CD4-positive, alpha-beta T cell treated with Interleukin-4 for 1 hour (primary cell): Measurements from ENCODE around the gene RFPL4A.

Experiments used
- DNase-seq, 2 donors: peaks; one replicate each; pipeline ENCODE4 v3.0.0-alpha.2; 2020 to 2022

RFPL4A gene

DNA sequence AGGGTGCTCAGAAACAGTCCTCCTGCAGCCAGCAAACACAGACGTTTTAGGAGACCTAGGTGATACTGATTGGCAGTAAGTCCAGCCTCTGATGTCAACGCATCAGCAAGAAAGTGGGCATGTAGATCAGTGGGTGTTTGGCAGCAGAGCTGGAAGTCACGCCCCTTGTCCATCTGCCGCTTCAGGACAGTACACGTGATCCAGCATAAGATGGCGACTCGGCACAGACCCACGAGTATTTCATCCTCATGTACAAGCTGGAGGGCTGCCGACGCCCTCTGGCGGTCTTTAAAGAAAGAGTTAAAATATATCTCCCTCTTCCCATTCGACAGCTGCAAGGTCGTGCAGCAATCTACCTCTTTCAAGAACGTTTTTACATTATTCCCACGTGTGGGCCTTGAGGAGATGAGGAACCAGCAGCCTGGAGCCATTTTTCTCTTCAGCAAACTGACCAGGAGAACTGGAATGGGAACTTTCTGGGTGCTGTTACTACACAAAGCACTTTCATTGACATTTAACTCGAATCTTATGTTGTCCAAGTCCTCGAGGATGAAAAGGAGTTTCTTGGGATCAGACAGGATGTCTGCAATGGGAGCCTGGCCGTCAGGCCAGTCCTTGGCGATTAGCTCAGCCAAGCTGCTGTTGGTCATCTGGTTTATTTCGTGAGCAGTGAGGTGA, 50.6 kb downstream of the RFPL4A start:
- peak; percentile 32 to 60 for DNase-seq

GRCh38 chr19:55811340-55811739, 52.4 kb downstream of the RFPL4A start:
- no peak for DNase-seq

GRCh38 chr19:55812449-55812848, 53.6 kb downstream of the RFPL4A start:
- DNase-seq = no peak
